Measurements from ENCODE around the gene TRPM3.

Gene TRPM3

GRCh38 chr9:71121275-71122021 lies at the start of gene TRPM3:
Gene TRPM3 (minus strand): TSS chr9:71121621. CDS start chr9:71121354, 267 bp downstream.
- in situ Hi-C loops (cut with HindIII; ENCODE audit: low sequenced_read_pairs), result no loop called here

DNA sequence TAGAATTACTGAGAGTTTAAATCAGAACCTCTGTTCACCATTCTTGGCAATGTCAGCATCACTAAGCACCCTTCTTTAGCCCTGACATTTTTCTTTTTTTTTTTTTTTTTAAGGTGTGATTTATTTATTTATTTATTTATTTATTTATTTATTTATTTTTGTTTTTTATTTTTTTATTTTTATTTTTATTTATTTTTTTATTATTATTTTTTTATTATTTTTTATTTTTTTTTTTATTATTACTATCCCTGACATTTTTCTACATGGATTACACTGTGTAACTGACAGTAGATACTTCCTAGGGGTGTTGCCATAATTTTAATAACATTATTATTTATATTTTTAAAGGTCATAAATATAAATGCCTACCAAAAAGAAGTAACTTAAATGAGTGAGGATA lies 47.0 kb upstream of the TRPM3 start:
- in situ Hi-C loops (cut with HindIII; ENCODE audit: low sequenced_read_pairs), result no loop called here

DNA sequence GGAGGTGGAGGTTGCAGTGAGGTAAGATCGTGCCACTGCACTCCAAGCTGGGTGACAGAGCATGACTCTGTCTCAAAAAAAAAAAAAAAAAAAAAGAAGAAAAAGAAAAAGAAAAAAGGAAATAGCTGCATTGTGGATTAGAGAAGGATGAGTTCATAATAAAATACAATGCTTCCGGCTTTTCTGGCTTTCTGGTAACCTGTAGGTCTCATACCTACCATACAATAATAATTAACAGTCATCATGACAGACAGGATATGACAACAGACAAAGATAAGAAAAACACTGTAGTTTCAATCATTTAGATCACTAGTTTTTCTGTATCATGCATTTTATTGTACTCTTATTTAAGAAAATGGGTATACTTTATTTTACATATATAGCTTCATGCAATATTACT lies 40.7 kb upstream of the TRPM3 start:
- in situ Hi-C loops (cut with HindIII; ENCODE audit: low sequenced_read_pairs), result no loop called here

GRCh38 chr9:71157731-71158130 lies 36.3 kb upstream of the TRPM3 start:
- in situ Hi-C loops (cut with HindIII; ENCODE audit: low sequenced_read_pairs), result no loop called here

- in situ Hi-C loops (cut with HindIII; ENCODE audit: low sequenced_read_pairs), result no loop called here
These were observed 25.9 kb upstream of the TRPM3 start for GRCh38 chr9:71147368-71147767.

DNA sequence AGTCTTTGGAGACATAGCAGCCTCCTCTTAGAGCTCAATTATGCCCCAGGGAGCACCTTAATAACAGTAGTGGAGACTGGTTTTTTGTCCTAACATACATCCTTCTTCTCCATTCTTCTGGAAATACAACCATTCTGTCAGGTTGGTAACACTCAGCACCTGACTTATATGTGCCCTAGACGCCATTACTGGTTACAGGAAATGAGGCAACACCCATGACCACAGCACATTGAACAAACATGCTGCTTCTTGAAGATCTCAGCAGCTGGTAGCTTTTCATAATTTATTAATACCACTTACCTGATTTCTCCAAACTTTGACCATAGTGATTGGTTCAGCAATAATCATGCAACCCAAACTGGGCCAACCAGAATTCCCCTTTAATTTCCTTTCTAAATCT lies 25.1 kb upstream of the TRPM3 start:
- in situ Hi-C loops (cut with HindIII; ENCODE audit: low sequenced_read_pairs), result no loop called here

- in situ Hi-C loops (cut with HindIII; ENCODE audit: low sequenced_read_pairs), result no loop called here
These were observed 23.8 kb upstream of the TRPM3 start for GRCh38 chr9:71145179-71145578.

DNA sequence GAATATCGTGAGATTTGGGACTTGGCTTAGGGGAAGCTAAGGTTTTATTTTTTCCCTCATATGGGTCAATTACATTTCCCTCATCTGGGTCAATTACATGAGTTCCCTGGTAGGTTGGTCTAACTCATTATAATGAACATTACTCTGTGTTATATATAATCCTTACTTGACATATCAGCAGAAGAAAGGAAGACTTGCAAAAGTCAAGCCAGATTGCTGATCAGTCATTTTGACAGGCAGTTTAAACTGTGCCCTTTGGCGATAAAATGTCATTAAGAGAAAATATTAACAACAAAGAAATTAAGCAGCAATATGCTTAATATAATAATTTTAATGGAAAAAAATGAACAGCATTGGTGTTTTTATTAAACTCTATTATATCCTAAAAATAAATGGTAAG lies 23.1 kb upstream of the TRPM3 start:
- in situ Hi-C loops (cut with HindIII; ENCODE audit: low sequenced_read_pairs), result no loop called here

GRCh38 chr9:71136696-71137095 lies 15.3 kb upstream of the TRPM3 start:
- in situ Hi-C loops (cut with HindIII; ENCODE audit: low sequenced_read_pairs), result no loop called here

- in situ Hi-C loops (cut with HindIII; ENCODE audit: low sequenced_read_pairs), result no loop called here
These were observed 9.7 kb upstream of the TRPM3 start for GRCh38 chr9:71131145-71131544.

DNA sequence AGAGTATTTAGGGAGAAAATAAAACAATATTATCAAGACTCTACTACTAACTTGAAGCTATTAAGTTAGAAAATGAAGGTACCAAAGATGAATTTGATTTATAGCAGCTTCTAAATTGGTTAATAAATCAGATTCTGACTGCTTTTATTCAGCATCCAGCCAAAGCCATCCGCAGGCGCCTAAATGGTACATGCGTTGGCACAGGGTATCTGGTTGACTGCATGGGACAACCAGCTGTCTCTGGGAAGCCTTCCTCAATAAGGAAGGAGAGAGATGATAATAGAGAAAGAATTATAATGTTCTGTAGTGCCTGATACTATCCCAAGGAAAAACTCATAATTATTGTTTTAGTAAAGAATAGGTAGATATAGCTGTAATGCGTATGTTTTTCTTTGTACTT lies 9.1 kb upstream of the TRPM3 start:
- in situ Hi-C loops (cut with HindIII; ENCODE audit: low sequenced_read_pairs), result no loop called here

DNA sequence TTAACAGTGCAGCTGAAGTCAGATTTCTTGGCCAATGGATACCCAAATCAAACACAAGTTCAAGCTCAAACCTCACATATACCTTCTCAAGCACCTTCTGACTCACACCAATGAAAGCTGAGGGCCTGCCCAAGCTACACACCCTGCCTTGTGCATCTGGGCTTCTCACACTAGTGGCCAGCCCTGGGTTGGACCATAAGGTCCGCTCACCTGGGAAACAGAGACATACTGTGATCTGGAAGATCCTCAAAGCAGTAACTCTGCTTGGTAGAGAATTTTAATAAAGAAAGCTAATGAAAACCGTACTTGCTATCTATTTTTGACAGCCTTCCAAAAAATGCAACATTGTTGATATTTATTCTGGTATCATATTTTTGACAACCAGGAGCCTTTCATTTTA lies 7.4 kb upstream of the TRPM3 start:
- in situ Hi-C loops (cut with HindIII; ENCODE audit: low sequenced_read_pairs), result no loop called here

DNA sequence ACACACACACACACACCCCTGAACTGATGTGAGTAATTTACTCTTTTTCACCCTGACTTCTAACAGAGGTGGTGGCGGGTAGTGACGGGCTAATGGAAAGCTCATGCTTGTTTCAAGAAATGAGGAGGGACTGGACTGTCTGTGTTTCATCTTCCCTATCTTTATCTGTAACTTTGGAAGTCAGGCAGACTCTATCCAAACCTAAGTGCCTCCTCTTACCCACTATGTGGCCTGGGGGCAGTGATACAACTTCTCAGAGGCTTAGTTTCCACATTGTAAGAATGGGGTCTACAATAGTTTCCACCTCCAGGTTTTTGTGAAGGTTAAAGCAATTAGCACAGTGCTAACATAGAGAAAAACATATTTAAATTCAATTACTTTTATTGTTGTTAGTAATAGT lies 5.9 kb upstream of the TRPM3 start:
- in situ Hi-C loops (cut with HindIII; ENCODE audit: low sequenced_read_pairs), result no loop called here

DNA sequence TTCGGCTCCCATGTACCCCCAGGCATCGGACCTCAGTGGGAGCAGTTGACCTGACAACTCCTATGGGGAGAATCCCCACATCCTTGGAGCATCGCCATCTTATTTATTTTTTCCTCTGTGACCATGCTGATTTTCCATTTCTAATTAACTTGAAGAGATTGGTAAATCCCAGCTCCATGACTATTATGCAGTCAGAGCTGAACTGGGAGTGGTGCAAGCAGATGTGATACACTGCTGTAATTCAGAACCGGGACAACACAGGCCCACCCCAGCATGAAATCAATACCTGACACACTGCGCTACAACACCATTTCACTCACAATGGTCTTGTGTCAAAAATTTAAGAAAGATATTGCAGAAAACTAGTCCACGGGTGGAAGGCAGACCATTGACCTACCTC lies 1.0 kb upstream of the TRPM3 start:
- in situ Hi-C loops (cut with HindIII; ENCODE audit: low sequenced_read_pairs), result no loop called here

DNA sequence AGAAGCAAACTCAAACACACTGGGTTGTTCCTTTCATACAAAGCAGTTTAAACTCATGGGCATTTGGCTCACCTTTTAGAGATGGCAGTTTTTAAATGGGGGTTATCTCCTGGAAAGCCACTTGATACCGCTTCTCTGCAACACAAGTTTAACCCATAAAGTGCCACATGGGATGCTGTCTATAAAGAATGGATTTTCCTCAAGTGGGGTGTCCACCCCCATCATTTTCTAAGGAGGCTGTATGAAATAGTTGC lies 528 bp upstream of the TRPM3 start:
- in situ Hi-C loops (cut with HindIII; ENCODE audit: low sequenced_read_pairs), result no loop called here

DNA sequence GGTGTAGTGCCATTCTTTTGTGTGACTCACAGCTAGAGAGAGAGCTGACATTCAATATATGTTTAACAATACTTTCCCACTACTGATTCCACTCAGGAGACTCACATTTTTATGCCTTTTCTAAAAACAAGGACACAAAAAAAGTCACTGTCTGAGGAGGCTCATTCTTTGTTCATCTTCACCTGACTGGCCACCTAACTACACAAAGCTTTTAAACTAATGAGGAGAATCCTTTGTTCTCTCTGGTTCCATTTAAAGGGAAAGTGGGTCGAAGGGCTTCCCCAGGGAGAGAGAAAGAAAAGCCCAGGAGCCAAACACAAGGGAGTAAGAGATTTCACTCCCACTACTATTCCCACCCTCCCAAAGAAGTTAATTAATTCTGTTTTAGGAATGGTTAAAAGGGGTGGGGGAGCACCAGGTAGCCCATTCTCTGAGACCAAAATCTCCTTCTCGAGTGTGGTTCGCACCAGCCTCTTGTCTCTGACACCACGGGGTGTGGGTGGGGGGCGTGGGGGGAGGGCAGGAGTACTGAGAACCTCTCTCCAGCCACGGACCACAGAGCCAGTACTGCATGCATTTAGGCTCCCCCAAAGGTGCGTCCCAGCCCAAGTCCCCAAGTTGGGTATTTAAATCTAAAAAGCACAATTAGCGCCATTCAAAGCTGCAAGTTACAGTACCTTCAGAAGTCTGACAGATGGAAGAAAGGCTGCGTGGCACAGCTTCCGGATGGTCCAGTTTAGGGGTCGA lies 747 bp downstream of the TRPM3 start:
- in situ Hi-C loops (cut with HindIII; ENCODE audit: low sequenced_read_pairs), result no loop called here

DNA sequence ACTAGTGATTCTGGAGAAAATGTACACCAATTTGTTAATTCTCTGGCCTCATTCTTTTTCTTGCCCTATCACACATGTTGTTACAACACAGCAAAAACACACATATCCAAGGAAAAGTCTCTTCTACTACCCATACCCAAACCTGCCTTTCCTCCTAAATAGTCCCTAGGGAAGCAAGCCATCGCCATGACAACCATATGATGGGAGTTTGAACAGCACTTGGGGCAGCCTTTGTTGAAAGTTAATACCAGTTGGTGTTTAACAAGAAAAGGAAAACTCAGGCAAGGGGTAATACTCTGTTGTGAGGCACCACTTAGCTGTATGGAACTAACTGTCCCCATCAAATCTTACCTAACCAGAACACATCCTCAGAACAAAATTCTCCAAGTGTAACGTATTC lies 1.7 kb downstream of the TRPM3 start:
- in situ Hi-C loops (cut with HindIII; ENCODE audit: low sequenced_read_pairs), result no loop called here

GRCh38 chr9:71118324-71118723 lies 3.1 kb downstream of the TRPM3 start:
- in situ Hi-C loops (cut with HindIII; ENCODE audit: low sequenced_read_pairs), result no loop called here

DNA sequence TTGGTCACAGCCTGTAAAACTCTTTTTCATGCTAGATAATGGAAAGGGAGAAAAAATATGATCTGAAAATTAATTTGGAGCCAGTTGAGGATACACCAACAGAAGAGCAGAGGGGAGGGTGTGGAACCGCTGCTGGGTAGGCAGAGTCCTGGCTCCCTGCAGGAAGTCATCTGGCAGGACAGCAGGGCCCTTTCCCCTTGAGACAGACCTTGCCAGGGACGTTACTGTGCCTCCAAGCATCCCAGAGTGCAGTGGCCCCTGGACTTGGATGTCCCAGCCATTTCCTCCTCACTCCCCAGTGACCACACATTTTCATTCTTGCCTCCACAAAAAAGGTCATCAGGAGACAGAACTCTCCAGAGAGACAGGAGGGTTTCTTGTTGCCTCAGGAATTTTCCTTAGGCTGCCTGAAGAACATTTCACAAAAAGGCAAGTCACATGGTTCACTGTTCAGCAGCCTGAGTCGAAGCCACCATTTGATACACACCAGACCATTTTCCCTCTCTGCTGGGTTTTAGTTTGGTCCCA lies 5.9 kb downstream of the TRPM3 start:
- in situ Hi-C loops (cut with HindIII; ENCODE audit: low sequenced_read_pairs), result no loop called here

GRCh38 chr9:71112866-71113265 lies 8.6 kb downstream of the TRPM3 start:
- in situ Hi-C loops (cut with HindIII; ENCODE audit: low sequenced_read_pairs), result no loop called here

- in situ Hi-C loops (cut with HindIII; ENCODE audit: low sequenced_read_pairs), result no loop called here
These were observed 12.5 kb downstream of the TRPM3 start for GRCh38 chr9:71108937-71109336.

DNA sequence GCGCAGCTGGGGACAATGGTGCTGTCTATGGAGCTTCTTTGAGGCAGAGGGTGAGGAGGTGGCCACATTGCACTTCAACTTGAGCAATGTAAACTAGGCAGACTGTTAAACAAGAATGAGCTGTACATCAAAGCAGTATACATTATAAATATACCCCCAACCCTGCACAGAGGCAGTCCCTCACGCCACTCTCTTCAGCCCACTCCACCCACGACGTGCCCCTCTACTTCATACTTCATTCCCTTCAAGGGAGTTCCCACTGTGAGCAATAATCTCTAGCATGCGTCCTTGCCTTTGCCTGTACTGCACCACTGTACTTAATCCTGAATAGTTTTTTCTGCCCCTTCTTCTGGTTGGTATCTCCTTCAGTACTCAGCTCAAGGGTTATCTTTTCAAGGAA lies 14.4 kb downstream of the TRPM3 start:
- in situ Hi-C loops (cut with HindIII; ENCODE audit: low sequenced_read_pairs), result no loop called here

GRCh38 chr9:71105192-71105591 lies 16.2 kb downstream of the TRPM3 start:
- in situ Hi-C loops (cut with HindIII; ENCODE audit: low sequenced_read_pairs), result no loop called here
